Measurements from ENCODE around the gene DMBT1. TPM values are rescaled to one million over a fixed set of nuclear protein-coding genes. Genes with fewer than 3 reads are reported as not detected.

The DMBT1 gene
- total and polyA plus RNA-seq, 2 donors = 0.48 to 4.8 TPM

- no peak overlapping the region for H3K4me3 ChIP-seq (ENCODE audit: low read depth, low read length)
- no peak for DNase-seq (ENCODE audit: extremely low spot score)
- H3K4me1 ChIP-seq (ENCODE audit: insufficient read depth) = no peaks in the 10 kb centered on the region
- no peaks in the 10 kb centered on the region for H3K36me3 ChIP-seq (ENCODE audit: insufficient read depth)
- WGBS = 88% methylated on average over 6 of the region's 6 CpGs
- H3K27ac ChIP-seq (ENCODE audit: low read depth) = no peak overlapping the region
These were observed 6.2 kb upstream of the DMBT1 start for GRCh38 chr10:122554131-122555036.

GRCh38 chr10:122555442-122555841 lies 5.1 kb upstream of the DMBT1 start:
- WGBS = 88% methylated on average over 3 of the region's 3 CpGs
- Histone ChIP-seq H3K4me1 (ENCODE audit: insufficient read depth) (no peaks in the 10 kb centered on the region), H3K27ac (ENCODE audit: low read depth) (no peak overlapping the region), H3K36me3 (ENCODE audit: insufficient read depth) (no peaks in the 10 kb centered on the region), H3K4me3 (ENCODE audit: low read depth, low read length) (no peak overlapping the region)
- DNase-seq (ENCODE audit: extremely low spot score) = no peak

GRCh38 chr10:122557516-122557915 lies 3.0 kb upstream of the DMBT1 start:
- no peak for DNase-seq (ENCODE audit: extremely low spot score)
- H3K4me3 ChIP-seq (ENCODE audit: low read depth, low read length) = no peak overlapping the region

GRCh38 chr10:122558452-122558851 lies 2.1 kb upstream of the DMBT1 start:
- H3K4me1 ChIP-seq (ENCODE audit: insufficient read depth) = no peaks in the 10 kb centered on the region
- DNase-seq (ENCODE audit: extremely low spot score) = no peak
- no peaks in the 10 kb centered on the region for H3K36me3 ChIP-seq (ENCODE audit: insufficient read depth)
- no peak overlapping the region for H3K27ac ChIP-seq (ENCODE audit: low read depth)
- WGBS = 84% methylated on average over 5 of the region's 5 CpGs
- no peak overlapping the region for H3K4me3 ChIP-seq (ENCODE audit: low read depth, low read length)

More at GRCh38 chr10:122557516-122557915, 3.0 kb upstream of the DMBT1 start:
- H3K36me3 ChIP-seq (ENCODE audit: insufficient read depth) = no peaks in the 10 kb centered on the region
- no peaks in the 10 kb centered on the region for H3K4me1 ChIP-seq (ENCODE audit: insufficient read depth)
- WGBS = 45% methylated on average over 9 of the region's 9 CpGs
- H3K27ac ChIP-seq (ENCODE audit: low read depth) = no peak overlapping the region

- no peaks in the 10 kb centered on the region for H3K4me1 ChIP-seq (ENCODE audit: insufficient read depth)
- WGBS = 65% methylated on average over 2 of the region's 2 CpGs
- no peak overlapping the region for H3K4me3 ChIP-seq (ENCODE audit: low read depth, low read length)
- H3K36me3 ChIP-seq (ENCODE audit: insufficient read depth) = no peaks in the 10 kb centered on the region
- H3K27ac ChIP-seq (ENCODE audit: low read depth) = no peak overlapping the region
- no peak for DNase-seq (ENCODE audit: extremely low spot score)
These were observed 1.3 kb upstream of the DMBT1 start for GRCh38 chr10:122559228-122559627.

GRCh38 chr10:122561212-122561611 lies 658 bp downstream of the DMBT1 start:
- H3K36me3 ChIP-seq (ENCODE audit: insufficient read depth) = no peaks in the 10 kb centered on the region
- WGBS = 58% methylated on average over 6 of the region's 6 CpGs
- H3K4me3 ChIP-seq (ENCODE audit: low read depth, low read length) = no peak overlapping the region
- no peaks in the 10 kb centered on the region for H3K4me1 ChIP-seq (ENCODE audit: insufficient read depth)
- no peak for DNase-seq (ENCODE audit: extremely low spot score)
- H3K27ac ChIP-seq (ENCODE audit: low read depth) = no peak overlapping the region

GRCh38 chr10:122561792-122562191 lies 1.2 kb downstream of the DMBT1 start:
- Histone ChIP-seq H3K4me1 (ENCODE audit: insufficient read depth) (no peaks in the 10 kb centered on the region), H3K27ac (ENCODE audit: low read depth) (no peak overlapping the region), H3K36me3 (ENCODE audit: insufficient read depth) (no peaks in the 10 kb centered on the region), H3K4me3 (ENCODE audit: low read depth, low read length) (no peak overlapping the region)
- no peak for DNase-seq (ENCODE audit: extremely low spot score)

- Histone ChIP-seq H3K4me3 (ENCODE audit: low read depth, low read length) (no peak overlapping the region), H3K4me1 (ENCODE audit: insufficient read depth) (no peaks in the 10 kb centered on the region), H3K36me3 (ENCODE audit: insufficient read depth) (no peaks in the 10 kb centered on the region), H3K27ac (ENCODE audit: low read depth) (no peak overlapping the region)
- no peak for DNase-seq (ENCODE audit: extremely low spot score)
These were observed 4.4 kb downstream of the DMBT1 start for GRCh38 chr10:122564980-122565379.

- DNase-seq (ENCODE audit: extremely low spot score) = peak; percentile 75
- Histone ChIP-seq H3K27ac (ENCODE audit: low read depth) (no peak overlapping the region), H3K4me1 (ENCODE audit: insufficient read depth) (no peaks in the 10 kb centered on the region), H3K4me3 (ENCODE audit: low read depth, low read length) (no peak overlapping the region), H3K36me3 (ENCODE audit: insufficient read depth) (no peaks in the 10 kb centered on the region)
- 14% methylated on average over 13 of the region's 13 CpGs for WGBS
These were observed 5.2 kb downstream of the DMBT1 start for GRCh38 chr10:122565766-122566206.

GRCh38 chr10:122566632-122567031 lies 6.1 kb downstream of the DMBT1 start:
- Histone ChIP-seq H3K4me1 (ENCODE audit: insufficient read depth) (no peaks in the 10 kb centered on the region), H3K4me3 (ENCODE audit: low read depth, low read length) (no peak overlapping the region), H3K36me3 (ENCODE audit: insufficient read depth) (no peaks in the 10 kb centered on the region), H3K27ac (ENCODE audit: low read depth) (no peak overlapping the region)
- no peak for DNase-seq (ENCODE audit: extremely low spot score)
- WGBS = 0% methylated on average over 1 of the region's 1 CpG

- DNase-seq (ENCODE audit: extremely low spot score) = no peak
- H3K36me3 ChIP-seq (ENCODE audit: insufficient read depth) = no peaks in the 10 kb centered on the region
- 67% methylated on average over 5 of the region's 5 CpGs for WGBS
- no peak overlapping the region for H3K27ac ChIP-seq (ENCODE audit: low read depth)
- H3K4me1 ChIP-seq (ENCODE audit: insufficient read depth) = no peaks in the 10 kb centered on the region
- no peak overlapping the region for H3K4me3 ChIP-seq (ENCODE audit: low read depth, low read length)
These were observed 6.6 kb downstream of the DMBT1 start for GRCh38 chr10:122567056-122567660.

- Histone ChIP-seq H3K4me3 (ENCODE audit: low read depth, low read length) (no peak overlapping the region), H3K36me3 (ENCODE audit: insufficient read depth) (no peaks in the 10 kb centered on the region), H3K27ac (ENCODE audit: low read depth) (no peak overlapping the region), H3K4me1 (ENCODE audit: insufficient read depth) (no peaks in the 10 kb centered on the region)
- DNase-seq (ENCODE audit: extremely low spot score) = no peak
- WGBS = 84% methylated on average over 8 of the region's 8 CpGs
These were observed 8.0 kb downstream of the DMBT1 start for GRCh38 chr10:122568551-122568950.

- WGBS = 73% methylated on average over 6 of the region's 6 CpGs
- no peak overlapping the region for H3K27ac ChIP-seq (ENCODE audit: low read depth)
- H3K4me3 ChIP-seq (ENCODE audit: low read depth, low read length) = no peak overlapping the region
- no peak for DNase-seq (ENCODE audit: extremely low spot score)
- H3K36me3 ChIP-seq (ENCODE audit: insufficient read depth) = no peaks in the 10 kb centered on the region
- H3K4me1 ChIP-seq (ENCODE audit: insufficient read depth) = no peaks in the 10 kb centered on the region
These were observed 10.4 kb downstream of the DMBT1 start for GRCh38 chr10:122570920-122571319.

- Histone ChIP-seq H3K36me3 (ENCODE audit: insufficient read depth) (no peaks in the 10 kb centered on the region), H3K4me3 (ENCODE audit: low read depth, low read length) (no peak overlapping the region), H3K4me1 (ENCODE audit: insufficient read depth) (no peaks in the 10 kb centered on the region), H3K27ac (ENCODE audit: low read depth) (no peak overlapping the region)
- 89% methylated on average over 3 of the region's 3 CpGs for WGBS
- no peak for DNase-seq (ENCODE audit: extremely low spot score)
These were observed 11.3 kb downstream of the DMBT1 start for GRCh38 chr10:122571892-122572291.

Data from urinary bladder (tissue), 4 donors.